H1 (cell line): Measurements from ENCODE around the gene F5. TPM values are rescaled to one million over a fixed set of nuclear protein-coding genes. Genes with fewer than 3 reads are reported as not detected.
A peak's percentile ranks its signal among the peaks of the same experiment; 100 is the strongest.

ENCODE experiments used
- CTCF ChIA-PET: fragments of 300-600 bp; sonication (Branson Sonifier 250); formaldehyde crosslinking; loops from one replicate; lab custom pipeline; 2021; ENCODE audit not compliant: partially characterized antibody; lab: Charles Lee
- POLR2A ChIA-PET: fragments of 300-600 bp; sonication (Branson Sonifier 250); formaldehyde crosslinking; loops from one replicate; lab custom pipeline; 2021; ENCODE audit warnings: inconsistent platforms; ENCODE audit not compliant: partially characterized antibody; lab: Charles Lee
- DNase-seq, 2 experiments: peaks; one replicate each; pipeline versions ENCODE4 v3.0.0 to v3.0.0-alpha.2; 2010 to 2022; ENCODE audit warnings: low spot score in 2 of 2, low read depth in 1 of 2, mixed read lengths in 1 of 2
- FAIRE-seq: peaks from 2 replicates; lab custom pipeline; 2011; peaks lifted over from hg19 to GRCh38; lab: Jason Lieb, UNC
- H2AFZ ChIP-seq: 2 replicates; pipeline ENCODE4 v1.8.1; 2012; ENCODE audit warnings: low read length, inconsistent platforms
- H2AK5ac ChIP-seq: 2 replicates; pipeline ENCODE4 v1.6.1; 2013; ENCODE audit warnings: low read depth, low read length
- H2BK120ac ChIP-seq: replicated peaks from 2 replicates; pipeline ENCODE3; 2013; ENCODE audit warnings: low read depth, low read length, inconsistent platforms
- H2BK12ac ChIP-seq: 2 replicates; pipeline ENCODE4 v1.6.1; 2013; ENCODE audit warnings: low read depth, low read length
- H2BK15ac ChIP-seq: 2 replicates; pipeline ENCODE4 v1.6.1; 2013; ENCODE audit warnings: low read length
- H2BK20ac ChIP-seq: 2 replicates; pipeline ENCODE4 v1.6.1; 2013; ENCODE audit warnings: low read length
- H2BK5ac ChIP-seq: 2 replicates; pipeline ENCODE4 v1.6.1; 2013; ENCODE audit warnings: low read depth, low read length
- H3K14ac ChIP-seq: 2 replicates; pipeline ENCODE4 v1.6.1; 2013; ENCODE audit warnings: inconsistent platforms; ENCODE audit not compliant: insufficient read length
- H3K18ac ChIP-seq: 2 replicates; pipeline ENCODE4 v1.6.1; 2013; ENCODE audit warnings: low read length; ENCODE audit errors: extremely low read depth
- H3K23ac ChIP-seq: 2 replicates; pipeline ENCODE4 v1.6.1; 2013; ENCODE audit warnings: inconsistent platforms; ENCODE audit not compliant: insufficient read length
- H3K23me2 ChIP-seq: 2 replicates; pipeline ENCODE4 v1.6.1; 2013; ENCODE audit warnings: low read depth, low read length
- H3K27ac ChIP-seq: 2 replicates; pipeline ENCODE4 v1.6.1; 2011; ENCODE audit warnings: low read depth, low read length, inconsistent platforms
- H3K27me3 ChIP-seq, 4 experiments: replicated peaks in 1 of 4; 1 replicate in 1 of 4; 2 replicates in 3 of 4; pipeline versions ENCODE4 v1.6.1 to v1.8.1; 2011 to 2013; ENCODE audit warnings: low read length in 3 of 4, mild to moderate bottlenecking in 3 of 4, inconsistent platforms in 2 of 4, mixed read lengths in 2 of 4, moderate library complexity in 1 of 4; ENCODE audit not compliant: control insufficient read depth in 3 of 4, insufficient read depth in 3 of 4; ENCODE audit errors: extremely low read depth in 1 of 4
- H3K36me3 ChIP-seq, 4 experiments: 2 replicates each; pipeline versions ENCODE4 v1.6.1 to v1.8.1; 2011 to 2013; ENCODE audit warnings: mild to moderate bottlenecking in 4 of 4, low read length in 3 of 4, moderate library complexity in 2 of 4, control low read depth in 1 of 4, inconsistent platforms in 1 of 4; ENCODE audit not compliant: insufficient read depth in 4 of 4, control insufficient read depth in 2 of 4
- H3K4ac ChIP-seq: replicated peaks from 2 replicates; pipeline ENCODE3; 2013; ENCODE audit warnings: low read length, low read depth, mixed read lengths, inconsistent platforms; ENCODE audit not compliant: insufficient read length
- H3K4me1 ChIP-seq, 4 experiments: replicated peaks in 1 of 4; 1 replicate in 1 of 4; 2 replicates in 3 of 4; pipeline versions ENCODE4 v1.6.1 to v1.8.1; 2011 to 2013; ENCODE audit warnings: low read length in 3 of 4, inconsistent platforms in 2 of 4, mixed read lengths in 1 of 4; ENCODE audit not compliant: insufficient read depth in 4 of 4, control insufficient read depth in 3 of 4
- H3K4me2 ChIP-seq, 2 experiments: 2 replicates each; pipeline versions ENCODE4 v1.6.1 to v1.8.1; 2011 to 2013; ENCODE audit warnings: low read depth in 2 of 2, low read length in 2 of 2, control low read depth in 1 of 2, inconsistent platforms in 1 of 2, mild to moderate bottlenecking in 1 of 2; ENCODE audit not compliant: insufficient read depth in 1 of 2
- H3K4me3 ChIP-seq, 4 experiments: fragments of 200-600, 300-600 bp in 1 of 4; sonication (generic), shearing (Covaris generic), sonication (Bioruptor Twin) in 1 of 4; 2 replicates each; pipeline versions ENCODE4 v1.5.1 to v1.8.1; 2011 to 2016; ENCODE audit warnings: low read length in 4 of 4, low read depth in 3 of 4, control low read depth in 2 of 4, inconsistent platforms in 2 of 4, mild to moderate bottlenecking in 2 of 4, mixed read lengths in 1 of 4, moderate library complexity in 1 of 4; ENCODE audit not compliant: insufficient read depth in 2 of 4; ENCODE audit errors: extremely low read depth in 1 of 4
- H3K56ac ChIP-seq: replicated peaks from 2 replicates; pipeline ENCODE3; 2013; ENCODE audit warnings: low read depth, mild to moderate bottlenecking, mixed read lengths, low read length, inconsistent platforms; ENCODE audit not compliant: insufficient read length
- H3K79me1 ChIP-seq: 2 replicates; pipeline ENCODE4 v1.6.1; 2013; ENCODE audit warnings: low read depth, low read length, control low read depth
- H3K79me2 ChIP-seq, 2 experiments: 2 replicates each; pipeline versions ENCODE4 v1.6.1 to v1.8.1; 2012 to 2013; ENCODE audit warnings: low read length in 2 of 2, mild to moderate bottlenecking in 2 of 2, inconsistent platforms in 1 of 2; ENCODE audit not compliant: insufficient read depth in 2 of 2, control insufficient read depth in 1 of 2
- H3K9ac ChIP-seq, 4 experiments: replicated peaks in 1 of 4; 1 replicate in 1 of 4; 2 replicates in 3 of 4; pipeline versions ENCODE4 v1.6.1 to v1.8.1; 2011 to 2013; ENCODE audit warnings: low read depth in 3 of 4, low read length in 3 of 4, control low read depth in 2 of 4, mild to moderate bottlenecking in 2 of 4, moderate library complexity in 2 of 4, inconsistent platforms in 1 of 4; ENCODE audit errors: extremely low read depth in 1 of 4
- H3K9me3 ChIP-seq, 2 experiments: 2 replicates each; pipeline versions ENCODE4 v1.6.1 to v1.8.1; 2012 to 2013; ENCODE audit warnings: mild to moderate bottlenecking in 2 of 2, moderate library complexity in 2 of 2, control low read depth in 1 of 2, inconsistent platforms in 1 of 2, low read depth in 1 of 2, low read length in 1 of 2, mixed read lengths in 1 of 2; ENCODE audit not compliant: insufficient read depth in 2 of 2
- H4K20me1 ChIP-seq, 2 experiments: replicated peaks in 1 of 2; 2 replicates each; pipeline versions ENCODE3 to v1.8.1; 2011 to 2013; ENCODE audit warnings: inconsistent platforms in 2 of 2, low read length in 2 of 2, mild to moderate bottlenecking in 1 of 2; ENCODE audit not compliant: insufficient read depth in 2 of 2, control insufficient read depth in 1 of 2
- H4K5ac ChIP-seq: 2 replicates; pipeline ENCODE4 v1.6.1; 2013; ENCODE audit warnings: low read length, low read depth, mixed read lengths, inconsistent platforms; ENCODE audit not compliant: insufficient read length
- H4K8ac ChIP-seq: 2 replicates; pipeline ENCODE4 v1.8.0; 2013; ENCODE audit warnings: mild to moderate bottlenecking, moderate library complexity, low read length, inconsistent platforms; ENCODE audit not compliant: insufficient read depth; ENCODE audit errors: extremely low read depth
- H4K91ac ChIP-seq: replicated peaks from 2 replicates; pipeline ENCODE3; 2013; ENCODE audit warnings: low read length, mixed read lengths, inconsistent platforms; ENCODE audit not compliant: insufficient read length
- RFX5 ChIP-seq: IDR thresholded peaks from 2 replicates; pipeline ENCODE4 v1.6.1; 2011; ENCODE audit warnings: low read depth, low read length, improper control_type of control experiment, borderline replicate concordance
- RXRA ChIP-seq: IDR thresholded peaks from 2 replicates; pipeline ENCODE4 v1.6.1; 2011; ENCODE audit warnings: low read depth, mild to moderate bottlenecking, low read length, moderate library complexity; ENCODE audit not compliant: insufficient read depth
- TAF1 ChIP-seq: IDR thresholded peaks from 2 replicates; pipeline ENCODE4 v1.6.1; 2011; ENCODE audit warnings: mild to moderate bottlenecking, low read depth, low read length
- polyA plus RNA-seq, 7 experiments: library from polyadenylated mRNA; depleted of rRNA in 3 of 7; stranded (reverse) in 5 of 7; unstranded in 2 of 7; fragments of >200 nt in 5 of 7; fragments of 200-250 nt in 2 of 7; gene quantifications; 1 replicate in 5 of 7; 2 replicates in 1 of 7; 4 replicates in 1 of 7; pipeline versions ENCODE4 v1.2.1 to v1.2.3, GENCODE V29; 2011 to 2013; ENCODE audit warnings: missing spikeins in 2 of 7, mixed read lengths in 2 of 7
- total RNA-seq: library from RNA; stranded (reverse); fragmentation: NEBNext Ultra II Directional; extraction: Animal tissue kit (Norgen Biotek cat#: 25700); gene quantifications from 2 replicates; pipeline ENCODE4 v1.2.1, GENCODE V29; 2021
- TF ChIP-seq, protein P1 (sequence below): IDR thresholded peaks from 2 replicates; pipeline ENCODE4 v1.6.1; 2012; ENCODE audit warnings: inconsistent platforms

F5 gene
- total and polyA plus RNA-seq, 2 of the 8 experiments (the other 6 are each of a cell fraction or from before 2014, with no cell fraction given): 0.04 to 0.06 TPM

DNA sequence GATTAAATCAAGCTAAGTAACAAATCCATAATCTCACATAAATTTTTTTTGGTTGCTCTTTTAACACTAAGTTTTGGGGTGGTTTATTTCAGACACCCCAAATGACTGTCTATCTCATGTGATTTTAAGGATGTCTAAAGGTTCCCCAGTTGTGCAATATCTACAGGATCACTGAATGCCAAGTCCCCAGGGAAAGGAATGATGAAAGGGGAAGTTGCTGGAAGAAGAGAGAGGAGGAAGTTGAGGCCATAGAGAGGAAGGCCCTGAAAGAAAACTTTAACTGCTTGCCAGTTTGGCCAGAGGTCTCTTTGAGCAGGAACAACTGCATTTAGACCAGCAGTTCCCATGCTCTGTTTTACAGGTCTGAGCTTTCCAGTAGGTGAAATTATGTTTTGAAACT lies 73.1 kb downstream of the F5 start:
- FAIRE-seq: no peak
- H4K20me1 ChIP-seq: no peaks in the 10 kb centered on the region
- no peaks in the 10 kb centered on the region for H3K79me1 ChIP-seq
- no peaks in the 10 kb centered on the region for H3K27me3 ChIP-seq
- H2BK120ac ChIP-seq: no peak overlapping the region
- H2BK15ac ChIP-seq: no peak overlapping the region
- CTCF ChIA-PET: no interaction called here
- H2BK20ac ChIP-seq: no peak overlapping the region
- H3K4me1 ChIP-seq: no peaks in the 10 kb centered on the region
- no peak overlapping the region for H3K18ac ChIP-seq
- TF ChIP-seq, protein P1, sequence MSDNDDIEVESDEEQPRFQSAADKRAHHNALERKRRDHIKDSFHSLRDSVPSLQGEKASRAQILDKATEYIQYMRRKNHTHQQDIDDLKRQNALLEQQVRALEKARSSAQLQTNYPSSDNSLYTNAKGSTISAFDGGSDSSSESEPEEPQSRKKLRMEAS: no peak
- TF ChIP-seq RXRA: no peak
- no peak for TF ChIP-seq RFX5
- TF ChIP-seq TAF1: no peak
- no peaks in the 10 kb centered on the region for H3K9me3 ChIP-seq
- H4K8ac ChIP-seq: no peak overlapping the region
- H3K79me2 ChIP-seq: no peaks in the 10 kb centered on the region
- no peak overlapping the region for H2BK5ac ChIP-seq
- no peak overlapping the region for H3K56ac ChIP-seq
- H3K27ac ChIP-seq: no peak overlapping the region
- H3K23me2 ChIP-seq: no peaks in the 10 kb centered on the region
- H3K4ac ChIP-seq: no peak overlapping the region
- DNase-seq: no peak
- H4K91ac ChIP-seq: no peak overlapping the region
- 0 out of 2 replicates have a peak overlapping the region, but pooled peaks have one; percentile 26 for H2AFZ ChIP-seq
- H2AK5ac ChIP-seq: no peak overlapping the region
- H3K23ac ChIP-seq: no peak overlapping the region
- POLR2A ChIA-PET: no interaction called here
- H3K4me2 ChIP-seq: no peak overlapping the region
- no peak overlapping the region for H2BK12ac ChIP-seq
- H3K9ac ChIP-seq: no peak overlapping the region
- no peak overlapping the region for H3K14ac ChIP-seq
- no peak overlapping the region for H4K5ac ChIP-seq
- H3K4me3 ChIP-seq: no peak overlapping the region
- no peaks in the 10 kb centered on the region for H3K36me3 ChIP-seq
